H9 (cell line): ENCODE measurements around the gene RHOB. TPM values are rescaled to one million over a fixed set of nuclear protein-coding genes. Genes with fewer than 3 reads are reported as not detected.

Experiments used
- DNase-seq: peaks from one replicate; pipeline ENCODE4 v3.0.0-alpha.2; 2017
- H2AFZ ChIP-seq: one replicate; pipeline ENCODE4 v1.6.1; 2013; ENCODE audit warnings: mild to moderate bottlenecking, low read length, control low read depth, moderate library complexity
- H2AK5ac ChIP-seq: 2 replicates; pipeline ENCODE4 v1.6.1; 2013; ENCODE audit warnings: low read length, control low read depth, mixed read lengths; ENCODE audit not compliant: insufficient read length
- H2BK120ac ChIP-seq: one replicate; pipeline ENCODE4 v1.6.1; 2013; ENCODE audit warnings: low read depth, mild to moderate bottlenecking, low read length, control low read depth, inconsistent platforms; ENCODE audit not compliant: poor library complexity, severe bottlenecking
- H2BK12ac ChIP-seq: 2 replicates; pipeline ENCODE4 v1.6.1; 2013; ENCODE audit warnings: low read length, control low read depth, mixed read lengths, low read depth; ENCODE audit not compliant: insufficient read length
- H2BK15ac ChIP-seq: 2 replicates; pipeline ENCODE4 v1.6.1; 2013; ENCODE audit warnings: low read depth, low read length, control low read depth
- H2BK20ac ChIP-seq: one replicate; pipeline ENCODE4 v1.6.1; 2013; ENCODE audit warnings: low read depth, mild to moderate bottlenecking, low read length, control low read depth, inconsistent platforms; ENCODE audit not compliant: poor library complexity, severe bottlenecking
- H2BK5ac ChIP-seq: 2 replicates; pipeline ENCODE4 v1.6.1; 2013; ENCODE audit warnings: low read length, control low read depth, mixed read lengths; ENCODE audit not compliant: insufficient read length
- H3K14ac ChIP-seq: 2 replicates; pipeline ENCODE4 v1.6.1; 2013; ENCODE audit warnings: low read length, control low read depth; ENCODE audit not compliant: insufficient read depth
- H3K18ac ChIP-seq: 2 replicates; pipeline ENCODE4 v1.6.1; 2013; ENCODE audit warnings: low read depth, mild to moderate bottlenecking, mixed read lengths, low read length, control low read depth; ENCODE audit not compliant: insufficient read length
- H3K23ac ChIP-seq: 2 replicates; pipeline ENCODE4 v1.6.1; 2013; ENCODE audit warnings: low read length, control low read depth, mixed read lengths, low read depth; ENCODE audit not compliant: insufficient read length
- H3K23me2 ChIP-seq: 2 replicates; pipeline ENCODE4 v1.6.1; 2013; ENCODE audit warnings: low read depth, mild to moderate bottlenecking, mixed read lengths, low read length, control low read depth; ENCODE audit not compliant: insufficient read length, poor library complexity, severe bottlenecking
- H3K27ac ChIP-seq: 2 replicates; pipeline ENCODE4 v1.5.1; 2013; ENCODE audit warnings: low read length, control low read depth, mixed read lengths, low read depth; ENCODE audit not compliant: insufficient read length
- H3K27me3 ChIP-seq: 2 replicates; pipeline ENCODE4 v1.6.1; 2013; ENCODE audit warnings: low read length, control low read depth, inconsistent platforms; ENCODE audit not compliant: insufficient read depth
- H3K4ac ChIP-seq: 2 replicates; pipeline ENCODE4 v1.6.1; 2013; ENCODE audit warnings: low read depth, mild to moderate bottlenecking, control low read depth, inconsistent platforms, low read length, moderate library complexity
- H3K4me1 ChIP-seq: 2 replicates; pipeline ENCODE4 v1.6.1; 2013; ENCODE audit warnings: low read length, control low read depth, inconsistent platforms; ENCODE audit not compliant: insufficient read depth
- H3K4me2 ChIP-seq: 2 replicates; pipeline ENCODE4 v1.6.1; 2013; ENCODE audit warnings: low read length, control low read depth, mixed read lengths; ENCODE audit not compliant: insufficient read length, insufficient read depth
- H3K56ac ChIP-seq: 2 replicates; pipeline ENCODE4 v1.6.1; 2013; ENCODE audit warnings: low read depth, mild to moderate bottlenecking, mixed read lengths, low read length, control low read depth; ENCODE audit not compliant: insufficient read length
- H3K79me1 ChIP-seq: 2 replicates; pipeline ENCODE4 v1.6.1; 2013; ENCODE audit warnings: low read depth, mild to moderate bottlenecking, moderate library complexity, low read length, control low read depth, inconsistent platforms; ENCODE audit not compliant: insufficient read depth, poor library complexity, severe bottlenecking
- H3K79me2 ChIP-seq: 2 replicates; pipeline ENCODE4 v1.6.1; 2013; ENCODE audit warnings: low read length, control low read depth, inconsistent platforms; ENCODE audit not compliant: insufficient read depth
- H3K9ac ChIP-seq: 2 replicates; pipeline ENCODE4 v1.6.1; 2013; ENCODE audit warnings: low read length, control low read depth, mixed read lengths; ENCODE audit not compliant: insufficient read length; ENCODE audit errors: extremely low read depth
- H3K9me3 ChIP-seq: one replicate; pipeline ENCODE4 v1.6.1; 2013; ENCODE audit warnings: low read depth, low read length, inconsistent platforms; ENCODE audit not compliant: control insufficient read depth
- H3T11ph ChIP-seq: one replicate; pipeline ENCODE4 v1.6.1; 2013; ENCODE audit warnings: mild to moderate bottlenecking, low read length, control low read depth, inconsistent platforms
- H4K20me1 ChIP-seq: one replicate; pipeline ENCODE4 v1.6.1; 2013; ENCODE audit not compliant: control insufficient read depth, insufficient read length, insufficient read depth
- H4K5ac ChIP-seq: 2 replicates; pipeline ENCODE4 v1.6.1; 2013; ENCODE audit warnings: low read depth, mild to moderate bottlenecking, mixed read lengths, low read length, control low read depth; ENCODE audit not compliant: insufficient read length
- H4K8ac ChIP-seq: replicated peaks from 2 replicates; pipeline ENCODE4 v1.6.1; 2013; ENCODE audit warnings: low read length, control low read depth, mixed read lengths, low read depth; ENCODE audit not compliant: insufficient read length
- H4K91ac ChIP-seq: 2 replicates; pipeline ENCODE4 v1.6.1; 2013; ENCODE audit warnings: low read depth, mild to moderate bottlenecking, moderate library complexity, mixed read lengths, low read length, control low read depth; ENCODE audit not compliant: insufficient read length
- H3K27ac Mint-ChIP-seq, 3 experiments: 2 replicates in 2 of 3; 3 replicates in 1 of 3; pipeline ENCODE4 v1.8.0; 2020 to 2021; ENCODE audit warnings: mixed read lengths in 3 of 3, mild to moderate bottlenecking in 1 of 3, moderate library complexity in 1 of 3
- H3K27me3 Mint-ChIP-seq: 2 replicates; pipeline ENCODE4 v1.8.0; 2021; ENCODE audit warnings: low read depth, mild to moderate bottlenecking, moderate library complexity, mixed read lengths
- H3K36me3 Mint-ChIP-seq, 3 experiments: 2 replicates in 2 of 3; 3 replicates in 1 of 3; pipeline ENCODE4 v1.8.0; 2020 to 2021; ENCODE audit warnings: low read depth in 3 of 3, mixed read lengths in 3 of 3; ENCODE audit not compliant: insufficient read depth in 1 of 3
- H3K4me1 Mint-ChIP-seq, 2 experiments: 2 replicates each; pipeline ENCODE4 v1.8.0; 2020; ENCODE audit warnings: mixed read lengths in 2 of 2
- H3K4me3 Mint-ChIP-seq, 2 experiments: 2 replicates in 1 of 2; 3 replicates in 1 of 2; pipeline ENCODE4 v1.8.0; 2020 to 2021; ENCODE audit warnings: mild to moderate bottlenecking in 2 of 2, mixed read lengths in 2 of 2, moderate library complexity in 1 of 2
- H3K9me3 Mint-ChIP-seq, 2 experiments: 2 replicates in 1 of 2; 3 replicates in 1 of 2; pipeline ENCODE4 v1.8.0; 2020; ENCODE audit warnings: mild to moderate bottlenecking in 2 of 2, mixed read lengths in 2 of 2, moderate library complexity in 1 of 2
- WGBS: extraction: QIAGEN DNeasy Blood & Tissue Kit; methylation state at CpG from one replicate; pipeline ENCODE4 v1.1.7; 2013; ENCODE audit warnings: missing lambda C conversion rate, low lambda C conversion rate, mixed read lengths; ENCODE audit not compliant: insufficient read length; ENCODE audit errors: extremely low coverage; 5-methylcytosine and 5-hydroxymethylcytosine counted together
- total RNA-seq: library from RNA; stranded (reverse); gene quantifications from 2 replicates; pipeline ENCODE4 v1.2.1, GENCODE V29; 2021
- TF ChIP-seq, protein P1 (sequence below): fragments of 200-600 bp; sonication (generic); conservative IDR thresholded peaks from 3 replicates; pipeline ENCODE4 v1.8.0; 2021; ENCODE audit warnings: antibody characterized with exemption, mild to moderate bottlenecking

The RHOB gene
- total RNA-seq, 1 experiment from 2014 or later, result 10.3 TPM

DNA sequence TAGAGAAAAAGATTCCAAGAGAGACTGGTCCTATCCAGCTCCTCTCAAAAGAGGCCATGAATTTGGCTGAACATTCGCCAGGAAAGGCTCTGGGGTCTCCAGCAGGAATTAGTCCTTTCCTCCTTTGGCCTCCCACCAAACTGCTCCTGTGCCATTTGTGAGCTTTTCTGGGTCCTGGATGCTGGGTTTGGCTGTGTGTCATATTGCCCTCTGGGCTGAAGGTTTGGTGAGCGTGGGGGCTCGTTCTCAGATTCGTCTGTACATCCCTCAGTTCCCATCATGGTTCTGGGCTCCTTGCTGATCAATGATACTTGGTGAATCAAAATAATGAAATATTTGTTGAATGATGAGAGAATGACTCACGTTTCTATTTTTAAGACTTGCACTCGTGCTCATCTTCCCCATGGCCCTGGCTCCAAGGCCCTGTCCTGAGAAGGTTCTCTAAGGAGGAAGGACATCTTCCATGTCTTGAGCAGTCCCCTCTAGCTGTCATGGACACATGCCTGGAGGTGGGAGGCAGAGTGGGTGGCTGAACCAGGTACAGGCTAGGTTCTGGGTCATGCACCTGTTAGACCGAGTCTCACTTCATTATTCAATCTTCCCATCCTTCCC, 47.8 kb upstream of the RHOB start:
- Histone ChIP-seq H2BK12ac (no peak overlapping the region), H3K56ac (no peak overlapping the region), H2BK120ac (no peak overlapping the region), H3T11ph (no peak overlapping the region), H3K9ac (no peak overlapping the region), H3K4ac (no peak overlapping the region), H2AK5ac (no peak overlapping the region), H3K79me1 (no peaks in the 10 kb centered on the region), H3K18ac (no peak overlapping the region), H3K27ac (no peak overlapping the region), H3K23ac (no peak overlapping the region), H3K14ac (no peak overlapping the region), H3K4me2 (no peak overlapping the region), H4K20me1 (no peaks in the 10 kb centered on the region), H3K23me2 (no peaks in the 10 kb centered on the region), H2AFZ (no peak overlapping the region), H2BK15ac (no peak overlapping the region; the same call in 1 of the 2 replicates), H3K9me3 (no peaks in the 10 kb centered on the region), H2BK20ac (no peak overlapping the region), H3K4me1 (no peaks in the 10 kb centered on the region), H4K8ac (no peak overlapping the region), H4K5ac (no peak overlapping the region), H2BK5ac (no peak overlapping the region), H3K27me3 (no peaks in the 10 kb centered on the region), H3K79me2 (no peaks in the 10 kb centered on the region), H4K91ac (no peak overlapping the region)
- Mint-ChIP-seq H3K36me3 (no peaks in the 10 kb centered on the region), H3K27me3 (peaks cover 16% of the 10 kb centered on the region), H3K4me3 (no peak overlapping the region), H3K27ac (peak overlapping the region in 1 of 3 experiments; percentile 25; a peak in 1 of 7 replicates), H3K4me1 (peaks cover 0 to 3% of the 10 kb centered on the region in 2 experiments; a peak in 1 of 4 replicates), H3K9me3 (no peaks in the 10 kb centered on the region)
- TF ChIP-seq, protein P1, sequence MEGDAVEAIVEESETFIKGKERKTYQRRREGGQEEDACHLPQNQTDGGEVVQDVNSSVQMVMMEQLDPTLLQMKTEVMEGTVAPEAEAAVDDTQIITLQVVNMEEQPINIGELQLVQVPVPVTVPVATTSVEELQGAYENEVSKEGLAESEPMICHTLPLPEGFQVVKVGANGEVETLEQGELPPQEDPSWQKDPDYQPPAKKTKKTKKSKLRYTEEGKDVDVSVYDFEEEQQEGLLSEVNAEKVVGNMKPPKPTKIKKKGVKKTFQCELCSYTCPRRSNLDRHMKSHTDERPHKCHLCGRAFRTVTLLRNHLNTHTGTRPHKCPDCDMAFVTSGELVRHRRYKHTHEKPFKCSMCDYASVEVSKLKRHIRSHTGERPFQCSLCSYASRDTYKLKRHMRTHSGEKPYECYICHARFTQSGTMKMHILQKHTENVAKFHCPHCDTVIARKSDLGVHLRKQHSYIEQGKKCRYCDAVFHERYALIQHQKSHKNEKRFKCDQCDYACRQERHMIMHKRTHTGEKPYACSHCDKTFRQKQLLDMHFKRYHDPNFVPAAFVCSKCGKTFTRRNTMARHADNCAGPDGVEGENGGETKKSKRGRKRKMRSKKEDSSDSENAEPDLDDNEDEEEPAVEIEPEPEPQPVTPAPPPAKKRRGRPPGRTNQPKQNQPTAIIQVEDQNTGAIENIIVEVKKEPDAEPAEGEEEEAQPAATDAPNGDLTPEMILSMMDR, result no peak
- no peak for DNase-seq
- WGBS, result no CpG with 5 or more reads among the region's 7 CpGs
